GM19025 (cell line): ENCODE measurements around the gene BDNF.
"Not testable (repeated sequence)": the region's sequence is repeated elsewhere in the genome, so short reads cannot be mapped to it uniquely, and the experiment has no call there.

ENCODE experiments used
- ATAC-seq: cut with Tn5 transposase; IDR thresholded peaks from one replicate; pipeline ENCODE4 v1.9.1; 2021; ENCODE audit warnings: mild to moderate bottlenecking, low read depth, moderate library complexity; ENCODE audit not compliant: unreplicated experiment

The BDNF gene

GRCh38 chr11:27700351-27701301, at the start of gene BDNF:
Gene BDNF (minus strand): TSS chr11:27700455. CDS start chr11:27658564, 41,891 bp downstream.
- no peak for ATAC-seq

DNA sequence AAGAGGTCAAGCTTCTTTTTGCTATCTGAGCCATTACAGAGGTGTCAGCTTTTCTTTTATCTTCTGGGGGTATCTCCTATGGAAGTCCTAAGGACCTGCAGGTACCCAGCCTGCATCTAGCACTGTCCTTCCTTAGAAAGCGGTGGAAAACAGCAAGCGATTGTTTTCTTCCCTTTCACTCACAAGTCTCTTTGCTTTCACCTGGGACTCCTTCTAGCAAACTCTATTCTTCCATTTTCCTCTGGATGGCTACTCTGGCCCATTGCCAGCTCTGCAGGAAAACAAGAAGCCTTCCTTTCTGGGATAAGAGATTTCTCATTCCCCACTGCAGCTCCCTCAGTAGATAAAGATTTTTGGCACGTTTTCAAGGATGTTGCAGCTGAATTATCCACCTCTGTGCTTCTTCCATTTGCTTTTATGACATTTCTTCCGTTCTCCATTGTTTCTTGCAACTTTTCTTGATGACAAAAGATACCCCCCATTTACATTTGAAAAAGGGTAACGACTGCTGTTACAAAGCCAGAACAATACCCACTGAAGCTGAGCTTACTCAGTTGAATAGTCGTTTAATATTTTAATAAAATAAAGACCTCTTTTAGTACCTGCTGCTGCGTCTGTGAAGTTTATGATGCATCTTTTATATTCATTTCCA, 40.2 kb upstream of the BDNF start:
- no peak for ATAC-seq

GRCh38 chr11:27735281-27735680, 35.0 kb upstream of the BDNF start:
- ATAC-seq = no peak

- not testable (repeated sequence) for ATAC-seq
These were observed 31.5 kb upstream of the BDNF start for GRCh38 chr11:27731803-27732202.

- ATAC-seq = no peak
These were observed 26.7 kb upstream of the BDNF start for GRCh38 chr11:27726981-27727380.

DNA sequence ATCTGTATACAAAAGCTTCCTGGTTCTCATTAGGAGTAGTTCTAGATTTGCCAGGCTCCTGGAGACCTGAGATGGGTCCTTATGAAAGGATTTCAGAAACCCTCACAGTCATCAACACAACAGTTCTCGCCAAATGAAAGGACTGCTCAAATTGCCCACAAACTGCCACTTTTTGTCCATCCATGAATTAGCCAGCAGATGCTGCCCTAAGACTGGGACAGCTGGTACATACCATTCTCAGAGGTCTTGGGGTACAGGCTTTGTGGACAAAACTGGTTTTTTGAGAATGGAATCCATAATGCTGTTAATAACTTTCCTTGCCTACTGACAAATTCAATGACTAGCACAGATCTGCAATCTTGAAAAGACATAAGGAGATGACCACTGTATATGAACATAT, 23.4 kb upstream of the BDNF start:
- ATAC-seq = no peak

DNA sequence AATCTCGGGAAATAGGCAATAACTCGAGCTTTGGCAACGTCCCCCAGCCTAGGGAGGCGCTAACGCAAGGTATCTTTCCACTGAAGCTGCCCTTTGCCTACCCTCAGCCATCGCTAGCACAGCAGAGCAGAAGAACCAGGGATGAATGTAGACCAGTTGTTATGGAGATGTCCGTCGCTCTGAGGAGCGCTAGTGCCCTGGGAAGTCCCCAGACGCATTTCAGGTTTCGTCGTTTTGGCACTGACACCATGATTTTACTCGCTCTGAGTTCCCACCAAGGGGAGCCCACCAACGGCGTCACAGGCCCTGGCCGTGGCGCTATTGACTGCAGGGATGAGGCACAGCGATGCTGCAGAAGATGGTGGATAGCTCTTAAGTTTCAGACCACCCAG, 22.7 kb upstream of the BDNF start:
- no peak for ATAC-seq

GRCh38 chr11:27722117-27722952, 22.1 kb upstream of the BDNF start:
- no peak for ATAC-seq

GRCh38 chr11:27721264-27722116, 21.2 kb upstream of the BDNF start:
- no peak for ATAC-seq

DNA sequence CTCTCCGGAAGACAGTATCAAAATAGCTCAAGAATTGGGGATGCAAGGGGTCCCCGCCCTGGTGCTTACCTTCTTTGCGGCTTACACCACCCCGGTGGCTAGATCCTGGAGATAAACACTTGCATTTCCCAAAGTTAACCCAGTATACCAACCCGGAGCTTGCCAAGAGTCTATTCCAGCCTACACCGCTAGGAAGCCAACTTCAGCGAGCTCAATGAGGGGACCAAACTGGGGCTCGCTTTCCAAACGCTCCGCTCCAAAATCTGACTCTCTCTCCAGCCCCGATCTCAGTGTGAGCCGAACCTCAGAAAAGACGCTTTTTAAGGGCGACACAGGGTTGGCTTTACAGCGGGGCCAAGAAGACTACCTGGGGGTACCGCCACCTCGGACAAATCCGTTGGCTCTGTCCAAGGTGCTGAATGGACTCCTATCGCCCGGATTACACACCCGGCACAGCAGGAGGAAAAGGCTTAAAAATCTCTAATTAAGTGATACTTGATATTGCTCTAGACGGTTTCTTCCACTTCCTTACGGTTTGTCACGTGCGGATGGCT, 20.1 kb upstream of the BDNF start:
- no peak for ATAC-seq

GRCh38 chr11:27719546-27719925, 19.3 kb upstream of the BDNF start:
- ATAC-seq = no peak

- ATAC-seq = no peak
These were observed 18.7 kb upstream of the BDNF start for GRCh38 chr11:27718863-27719545.

DNA sequence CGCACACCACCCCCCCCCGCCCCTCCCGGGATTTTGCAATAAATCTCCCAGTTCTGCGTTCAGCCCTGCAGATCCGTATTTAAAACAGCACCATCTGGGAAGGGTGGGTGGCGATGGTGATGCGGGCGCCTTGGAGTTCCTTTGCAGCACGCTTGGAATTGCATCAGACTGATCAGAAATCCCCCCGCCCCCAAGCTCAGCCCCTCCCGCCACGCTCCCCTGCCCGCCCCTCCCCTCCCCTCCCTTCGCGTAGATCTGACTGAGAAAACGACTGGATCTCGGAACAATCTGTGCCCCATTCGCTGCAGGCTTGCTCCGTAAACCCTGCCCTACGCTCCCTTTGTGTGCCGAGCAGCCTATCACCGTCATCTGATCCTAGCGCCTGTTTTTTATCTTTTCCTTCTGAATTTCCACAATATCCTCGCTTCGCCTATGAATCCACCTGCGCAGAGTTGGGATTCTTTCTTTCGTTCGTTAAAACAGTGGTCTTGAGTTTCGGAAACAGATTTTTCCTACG, 18.1 kb upstream of the BDNF start:
- no peak for ATAC-seq

DNA sequence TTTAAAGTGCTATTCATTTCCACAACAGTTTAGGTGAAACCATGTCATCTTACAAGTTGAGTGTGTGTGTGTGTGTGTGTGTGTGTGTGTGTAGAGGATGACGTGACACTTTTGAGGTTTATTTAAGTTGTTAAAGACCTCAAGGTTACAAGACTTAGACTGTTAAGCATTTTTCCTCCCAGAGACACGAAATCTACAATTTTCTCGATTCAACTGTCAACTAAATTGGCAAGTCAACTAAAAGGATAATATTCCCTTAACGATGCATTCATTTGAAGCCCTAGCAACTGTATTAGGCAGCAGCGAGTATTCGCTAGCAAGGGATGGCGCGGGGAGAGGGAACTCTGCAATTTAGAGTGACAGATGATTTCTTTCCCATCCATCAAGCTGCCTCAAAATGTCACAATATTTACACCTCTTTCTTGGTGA, 17.6 kb upstream of the BDNF start:
- no peak for ATAC-seq

DNA sequence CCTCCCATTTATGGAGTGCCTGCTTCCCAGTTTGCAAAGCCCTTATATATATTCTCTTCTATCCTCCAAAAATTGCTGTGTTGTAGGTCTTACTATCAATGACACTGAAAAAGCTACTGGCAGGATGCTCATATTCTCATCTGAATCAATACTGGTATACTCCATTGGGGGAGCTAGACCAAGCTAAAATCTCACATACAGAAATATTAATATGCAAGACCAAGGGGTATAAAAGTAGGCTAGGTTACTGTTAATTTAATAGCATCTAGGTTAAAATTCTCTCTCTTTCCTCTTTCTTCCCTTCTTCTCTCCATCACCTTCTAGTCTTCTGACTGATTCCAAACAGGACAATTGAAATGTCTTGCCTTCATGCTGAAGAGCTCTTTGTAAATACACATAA, 17.1 kb upstream of the BDNF start:
- no peak for ATAC-seq

DNA sequence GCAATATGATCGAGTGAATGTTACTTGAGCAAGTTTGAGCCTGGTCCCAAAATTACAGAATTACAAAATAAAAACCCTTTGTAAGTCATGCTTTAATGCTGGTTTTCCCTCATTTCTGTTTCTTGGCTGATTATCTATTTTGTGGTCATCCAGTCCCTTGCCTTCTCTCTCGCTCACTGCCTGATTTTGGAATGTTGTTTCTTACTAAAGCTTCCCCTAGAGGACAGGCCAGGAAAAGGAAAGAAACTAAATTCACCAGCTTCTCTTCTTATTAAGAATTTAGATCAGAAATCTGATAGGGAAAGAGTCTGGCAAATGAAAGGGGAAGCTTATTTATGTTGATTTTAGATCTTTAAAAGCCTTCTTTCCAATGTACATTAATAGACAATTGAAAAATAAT, 16.6 kb upstream of the BDNF start:
- ATAC-seq = no peak

- no peak for ATAC-seq
These were observed 16.0 kb upstream of the BDNF start for GRCh38 chr11:27716216-27716615.

DNA sequence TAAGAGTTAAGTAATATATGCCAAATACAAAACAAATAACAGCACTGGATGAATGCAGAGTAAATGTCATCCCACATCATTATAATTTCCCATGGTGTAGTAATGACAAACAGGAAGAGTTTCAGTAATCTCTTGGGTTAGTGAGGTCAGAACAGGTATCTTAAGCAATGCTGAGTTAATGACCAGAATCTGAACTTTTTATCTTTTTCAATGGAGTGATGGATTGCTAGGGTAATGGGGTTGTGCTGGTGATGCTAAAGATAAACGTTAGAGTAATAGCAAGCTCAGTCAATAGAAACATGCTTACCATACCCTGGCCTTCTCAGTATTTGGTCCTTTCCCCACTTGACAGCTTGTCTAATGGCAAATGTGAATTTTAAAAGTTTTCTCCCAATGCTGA, 11.5 kb upstream of the BDNF start:
- no peak for ATAC-seq

DNA sequence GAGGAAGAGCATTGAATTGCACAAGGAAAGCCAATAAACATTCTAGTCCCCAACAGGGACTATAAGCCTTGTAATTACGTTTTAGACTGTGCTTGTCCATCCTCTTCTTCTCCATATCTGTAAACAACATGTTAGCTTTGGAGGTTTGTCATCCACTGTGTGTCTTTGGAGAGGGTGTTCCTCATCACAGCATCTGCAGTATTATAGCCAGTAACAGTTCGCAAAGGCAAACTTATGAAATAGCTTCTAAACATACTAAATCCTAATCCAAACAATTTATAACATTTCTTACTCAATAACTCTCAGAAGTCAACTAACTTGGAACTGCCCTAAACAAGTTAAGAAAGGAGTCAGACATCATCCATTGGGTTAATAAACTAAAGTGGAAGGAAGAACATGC, 10.3 kb upstream of the BDNF start:
- no peak for ATAC-seq
